ENCODE results near the gene DCLK3.

The DCLK3 gene

DNA sequence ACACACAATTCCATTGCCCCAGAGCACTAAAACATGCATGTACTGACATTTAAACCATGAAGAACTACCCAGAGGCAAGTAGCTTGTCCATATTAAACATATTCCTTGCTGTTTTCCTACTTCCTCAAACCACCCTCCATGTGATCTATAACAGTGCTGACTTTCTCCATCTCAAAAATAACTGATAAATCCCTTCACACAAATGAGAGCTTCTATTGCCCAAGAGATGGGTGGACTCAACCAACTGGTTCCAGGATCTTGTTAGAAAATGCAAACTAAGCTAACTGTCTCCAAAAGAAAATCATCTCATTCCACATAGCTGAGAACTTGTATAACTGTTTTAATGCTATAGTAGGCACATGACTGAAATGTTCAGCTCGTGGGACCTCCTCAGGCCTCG lies 29.6 kb downstream of the DCLK3 start:
- DNase-seq (ENCODE audit: low spot score), result no peak

GRCh38 chr3:36733723-36734122 lies 30.6 kb downstream of the DCLK3 start:
- TF ChIP-seq, protein P1, sequence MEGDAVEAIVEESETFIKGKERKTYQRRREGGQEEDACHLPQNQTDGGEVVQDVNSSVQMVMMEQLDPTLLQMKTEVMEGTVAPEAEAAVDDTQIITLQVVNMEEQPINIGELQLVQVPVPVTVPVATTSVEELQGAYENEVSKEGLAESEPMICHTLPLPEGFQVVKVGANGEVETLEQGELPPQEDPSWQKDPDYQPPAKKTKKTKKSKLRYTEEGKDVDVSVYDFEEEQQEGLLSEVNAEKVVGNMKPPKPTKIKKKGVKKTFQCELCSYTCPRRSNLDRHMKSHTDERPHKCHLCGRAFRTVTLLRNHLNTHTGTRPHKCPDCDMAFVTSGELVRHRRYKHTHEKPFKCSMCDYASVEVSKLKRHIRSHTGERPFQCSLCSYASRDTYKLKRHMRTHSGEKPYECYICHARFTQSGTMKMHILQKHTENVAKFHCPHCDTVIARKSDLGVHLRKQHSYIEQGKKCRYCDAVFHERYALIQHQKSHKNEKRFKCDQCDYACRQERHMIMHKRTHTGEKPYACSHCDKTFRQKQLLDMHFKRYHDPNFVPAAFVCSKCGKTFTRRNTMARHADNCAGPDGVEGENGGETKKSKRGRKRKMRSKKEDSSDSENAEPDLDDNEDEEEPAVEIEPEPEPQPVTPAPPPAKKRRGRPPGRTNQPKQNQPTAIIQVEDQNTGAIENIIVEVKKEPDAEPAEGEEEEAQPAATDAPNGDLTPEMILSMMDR (IDR thresholded peaks at IDR 0.05), result no peak
- H3K27ac ChIP-seq, result no peak overlapping the region
- DNase-seq (ENCODE audit: low spot score), result no peak
- H3K4me3 ChIP-seq, result no peak overlapping the region

More for the DNA sequence above, 29.6 kb downstream of the DCLK3 start:
- Histone ChIP-seq H3K4me3 (no peak overlapping the region), H3K27ac (no peak overlapping the region)
- TF ChIP-seq, protein P1 (IDR thresholded peaks at IDR 0.05), result no peak

DNA sequence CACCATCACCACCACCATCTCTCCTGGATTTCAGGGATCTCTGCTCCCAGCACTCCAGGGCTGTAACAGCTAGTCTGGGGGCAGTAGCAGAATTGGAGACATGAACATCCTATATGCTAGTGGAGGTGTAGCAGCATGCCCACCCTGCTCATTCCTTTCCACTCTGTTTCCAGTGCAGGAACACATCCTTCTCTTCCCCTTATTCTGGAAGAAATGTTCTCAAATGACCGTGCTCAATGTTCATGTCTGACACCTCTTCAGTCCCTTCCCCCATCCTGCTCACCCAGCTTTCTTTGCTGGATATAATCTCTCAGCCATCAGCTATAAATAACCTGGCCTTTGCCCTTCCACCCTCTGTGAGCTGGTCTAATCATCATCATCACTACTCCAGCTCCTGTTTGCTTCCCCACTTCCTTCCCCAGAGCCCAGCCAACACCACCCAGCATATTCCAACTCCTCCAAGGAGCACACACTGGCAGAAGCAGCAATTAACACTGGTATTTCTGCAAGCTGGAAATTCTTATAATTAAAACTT lies 31.1 kb downstream of the DCLK3 start:
- DNase-seq (ENCODE audit: low spot score), result no peak
- H3K4me3 ChIP-seq, result no peak overlapping the region
- TF ChIP-seq, protein P1 (IDR thresholded peaks at IDR 0.05), result no peak
- no peak overlapping the region for H3K27ac ChIP-seq

GRCh38 chr3:36730966-36731365 lies 33.4 kb downstream of the DCLK3 start:
- no peak for DNase-seq (ENCODE audit: low spot score)
- Histone ChIP-seq H3K4me3 (no peak overlapping the region), H3K27ac (no peak overlapping the region)
- TF ChIP-seq, protein P1 (IDR thresholded peaks at IDR 0.05), result no peak

- Histone ChIP-seq H3K27ac (no peak overlapping the region), H3K4me3 (no peak overlapping the region)
- TF ChIP-seq, protein P1 (IDR thresholded peaks at IDR 0.05), result peak; percentile 57
- DNase-seq (ENCODE audit: low spot score), result no peak
Observed at GRCh38 chr3:36729204-36730056, 34.9 kb downstream of the DCLK3 start.

DNA sequence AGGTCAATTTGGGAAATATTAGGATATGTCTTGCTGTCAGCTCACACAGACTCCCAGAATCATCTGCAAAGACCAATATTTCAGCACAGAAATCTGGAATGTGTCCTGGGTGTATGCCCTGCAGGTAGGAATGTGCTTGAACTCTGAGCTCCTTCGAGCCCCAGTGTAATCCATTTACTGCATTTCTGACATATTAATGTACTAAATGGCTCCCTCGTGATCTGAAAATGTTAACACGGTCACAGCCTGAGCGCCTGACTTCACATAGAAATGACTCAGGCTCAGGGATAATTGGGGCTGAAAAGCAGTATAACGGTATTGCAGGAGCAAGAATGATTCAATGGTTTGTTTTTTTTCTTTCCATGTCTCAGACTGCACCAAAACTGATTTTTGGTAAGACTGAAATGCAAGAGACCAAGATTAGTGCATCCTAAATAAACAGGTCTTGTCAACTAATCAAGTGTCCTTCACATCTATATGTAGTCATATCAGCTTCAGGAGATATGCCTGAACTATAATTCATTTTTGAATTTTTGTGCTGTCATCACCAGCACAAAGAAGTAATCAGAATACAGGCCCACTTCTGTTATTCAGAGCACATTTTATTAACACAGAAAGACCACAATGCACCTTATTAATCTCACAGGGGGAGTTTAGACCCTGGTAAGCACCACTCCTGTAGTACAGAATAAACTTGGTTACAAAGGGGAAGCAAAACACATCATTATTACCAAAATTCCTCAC lies 49.8 kb downstream of the DCLK3 start:
- TF ChIP-seq, protein P1 (IDR thresholded peaks at IDR 0.05), result no peak
- DNase-seq (ENCODE audit: low spot score), result no peak
- Histone ChIP-seq H3K4me3 (no peak overlapping the region), H3K27ac (no peak overlapping the region)

Data from coronary artery (tissue), 2 donors.